ENCODE data around the gene GRID1.

The GRID1 gene

GRCh38 chr10:85891472-85891871 lies 475.1 kb downstream of the GRID1 start:
- no peaks in the 10 kb centered on the region for H3K36me3 ChIP-seq (replicated peaks; ENCODE audit: insufficient read depth, low read length)
- H3K27me3 ChIP-seq (replicated peaks; ENCODE audit: insufficient read depth, low read length): no peaks in the 10 kb centered on the region
- H3K79me2 ChIP-seq (ENCODE audit: low read length): no peaks in the 10 kb centered on the region
- H3K4me1 ChIP-seq (ENCODE audit: low read length): no peaks in the 10 kb centered on the region
- no peaks in the 10 kb centered on the region for H3K9me2 ChIP-seq (replicated peaks; ENCODE audit: insufficient read depth, low read length)
- no peaks in the 10 kb centered on the region for H3K9me3 ChIP-seq (replicated peaks; ENCODE audit: insufficient read depth, low read length)
- no peaks in the 10 kb centered on the region for H4K20me1 ChIP-seq (ENCODE audit: insufficient read depth, low read length)
- H3K9ac ChIP-seq (ENCODE audit: low read length): no peak overlapping the region
- TF ChIP-seq, protein P1, sequence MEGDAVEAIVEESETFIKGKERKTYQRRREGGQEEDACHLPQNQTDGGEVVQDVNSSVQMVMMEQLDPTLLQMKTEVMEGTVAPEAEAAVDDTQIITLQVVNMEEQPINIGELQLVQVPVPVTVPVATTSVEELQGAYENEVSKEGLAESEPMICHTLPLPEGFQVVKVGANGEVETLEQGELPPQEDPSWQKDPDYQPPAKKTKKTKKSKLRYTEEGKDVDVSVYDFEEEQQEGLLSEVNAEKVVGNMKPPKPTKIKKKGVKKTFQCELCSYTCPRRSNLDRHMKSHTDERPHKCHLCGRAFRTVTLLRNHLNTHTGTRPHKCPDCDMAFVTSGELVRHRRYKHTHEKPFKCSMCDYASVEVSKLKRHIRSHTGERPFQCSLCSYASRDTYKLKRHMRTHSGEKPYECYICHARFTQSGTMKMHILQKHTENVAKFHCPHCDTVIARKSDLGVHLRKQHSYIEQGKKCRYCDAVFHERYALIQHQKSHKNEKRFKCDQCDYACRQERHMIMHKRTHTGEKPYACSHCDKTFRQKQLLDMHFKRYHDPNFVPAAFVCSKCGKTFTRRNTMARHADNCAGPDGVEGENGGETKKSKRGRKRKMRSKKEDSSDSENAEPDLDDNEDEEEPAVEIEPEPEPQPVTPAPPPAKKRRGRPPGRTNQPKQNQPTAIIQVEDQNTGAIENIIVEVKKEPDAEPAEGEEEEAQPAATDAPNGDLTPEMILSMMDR (IDR thresholded peaks at IDR 0.05; ENCODE audit: low read length): no peak
- TF ChIP-seq EZH2 (optimal IDR thresholded peaks at IDR 0.05; ENCODE audit: low read depth, low read length) (no peak), EZH2phosphoT487 (IDR thresholded peaks at IDR 0.05; ENCODE audit: low read length) (no peak)
- no peak overlapping the region for H2AFZ ChIP-seq (ENCODE audit: low read length)
- no peak overlapping the region for H3K27ac ChIP-seq (ENCODE audit: low read length)
- H3F3A ChIP-seq (ENCODE audit: insufficient read depth, low read length): no peaks in the 10 kb centered on the region
- DNase-seq: no peak
- no peak overlapping the region for H3K4me2 ChIP-seq (ENCODE audit: low read depth, low read length)
- no peak overlapping the region for H3K4me3 ChIP-seq (ENCODE audit: low read length)

DNA sequence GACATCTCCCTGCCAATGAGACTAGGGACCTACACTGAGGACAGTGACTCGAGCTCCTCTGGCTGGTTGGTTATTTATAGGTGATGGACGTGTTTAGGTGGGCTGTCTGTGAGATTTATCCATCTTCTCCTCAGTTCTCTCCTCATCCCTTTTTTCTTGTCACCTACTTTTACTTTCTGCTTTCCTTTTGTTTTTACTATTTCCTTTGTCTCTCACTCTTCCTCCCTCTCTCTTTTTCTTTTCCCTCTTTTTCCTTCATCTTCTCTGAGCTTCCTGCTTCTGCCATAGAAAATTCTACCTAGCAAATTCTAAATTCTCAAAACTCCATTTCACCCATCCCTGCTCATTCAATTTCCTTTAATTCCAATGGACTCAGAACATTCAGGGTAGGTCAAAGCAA lies 478.0 kb downstream of the GRID1 start:
- no peaks in the 10 kb centered on the region for H3K79me2 ChIP-seq (ENCODE audit: low read length)
- no peak overlapping the region for H3K9ac ChIP-seq (ENCODE audit: low read length)
- no peaks in the 10 kb centered on the region for H3K36me3 ChIP-seq (replicated peaks; ENCODE audit: insufficient read depth, low read length)
- H3K4me2 ChIP-seq (ENCODE audit: low read depth, low read length): no peak overlapping the region
- H3K27me3 ChIP-seq (replicated peaks; ENCODE audit: insufficient read depth, low read length): no peaks in the 10 kb centered on the region
- no peaks in the 10 kb centered on the region for H3K4me1 ChIP-seq (ENCODE audit: low read length)
- no peak for DNase-seq
- no peak overlapping the region for H3K27ac ChIP-seq (ENCODE audit: low read length)
- no peaks in the 10 kb centered on the region for H3K9me3 ChIP-seq (replicated peaks; ENCODE audit: insufficient read depth, low read length)
- no peaks in the 10 kb centered on the region for H3F3A ChIP-seq (ENCODE audit: insufficient read depth, low read length)
- no peaks in the 10 kb centered on the region for H3K9me2 ChIP-seq (replicated peaks; ENCODE audit: insufficient read depth, low read length)
- H3K4me3 ChIP-seq (ENCODE audit: low read length): no peak overlapping the region
- TF ChIP-seq, protein P1 (IDR thresholded peaks at IDR 0.05; ENCODE audit: low read length): no peak
- TF ChIP-seq EZH2phosphoT487 (IDR thresholded peaks at IDR 0.05; ENCODE audit: low read length) (no peak), EZH2 (optimal IDR thresholded peaks at IDR 0.05; ENCODE audit: low read depth, low read length) (no peak)
- H4K20me1 ChIP-seq (ENCODE audit: insufficient read depth, low read length): no peaks in the 10 kb centered on the region
- H2AFZ ChIP-seq (ENCODE audit: low read length): no peak overlapping the region

DNA sequence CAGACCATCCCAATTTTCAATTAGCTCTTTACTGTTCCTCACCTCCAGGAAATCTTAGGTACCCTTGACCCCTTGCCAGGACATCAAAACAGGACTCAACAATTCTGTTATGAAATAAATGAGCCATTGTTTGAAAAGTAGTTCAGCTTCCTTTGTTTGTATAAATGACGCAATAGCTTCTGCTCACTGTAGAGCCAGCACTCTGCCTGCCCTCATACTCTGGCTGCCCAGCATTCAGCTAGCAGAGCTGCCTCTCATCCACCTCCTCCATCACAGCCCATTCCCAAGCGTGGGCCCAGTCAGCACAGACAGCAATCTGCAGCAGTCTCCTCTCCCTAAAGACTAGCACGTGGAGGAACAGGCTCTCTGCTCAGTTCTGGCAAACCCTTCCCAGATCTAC lies 478.6 kb downstream of the GRID1 start:
- H3K9ac ChIP-seq (ENCODE audit: low read length): no peak overlapping the region
- DNase-seq: no peak
- no peak overlapping the region for H3K4me3 ChIP-seq (ENCODE audit: low read length)
- no peaks in the 10 kb centered on the region for H3K36me3 ChIP-seq (replicated peaks; ENCODE audit: insufficient read depth, low read length)
- H3K79me2 ChIP-seq (ENCODE audit: low read length): no peaks in the 10 kb centered on the region
- no peak for TF ChIP-seq EZH2phosphoT487 (IDR thresholded peaks at IDR 0.05; ENCODE audit: low read length)
- no peak for TF ChIP-seq EZH2 (optimal IDR thresholded peaks at IDR 0.05; ENCODE audit: low read depth, low read length)
- TF ChIP-seq, protein P1 (IDR thresholded peaks at IDR 0.05; ENCODE audit: low read length): no peak
- H4K20me1 ChIP-seq (ENCODE audit: insufficient read depth, low read length): no peaks in the 10 kb centered on the region
- H3K9me3 ChIP-seq (replicated peaks; ENCODE audit: insufficient read depth, low read length): no peaks in the 10 kb centered on the region
- H3K9me2 ChIP-seq (replicated peaks; ENCODE audit: insufficient read depth, low read length): no peaks in the 10 kb centered on the region
- H3K4me1 ChIP-seq (ENCODE audit: low read length): no peaks in the 10 kb centered on the region
- H3K4me2 ChIP-seq (ENCODE audit: low read depth, low read length): no peak overlapping the region
- H3F3A ChIP-seq (ENCODE audit: insufficient read depth, low read length): no peaks in the 10 kb centered on the region
- no peaks in the 10 kb centered on the region for H3K27me3 ChIP-seq (replicated peaks; ENCODE audit: insufficient read depth, low read length)
- H2AFZ ChIP-seq (ENCODE audit: low read length): no peak overlapping the region
- H3K27ac ChIP-seq (ENCODE audit: low read length): no peak overlapping the region
